ENCODE results near the gene TLN1.

The TLN1 gene

DNA sequence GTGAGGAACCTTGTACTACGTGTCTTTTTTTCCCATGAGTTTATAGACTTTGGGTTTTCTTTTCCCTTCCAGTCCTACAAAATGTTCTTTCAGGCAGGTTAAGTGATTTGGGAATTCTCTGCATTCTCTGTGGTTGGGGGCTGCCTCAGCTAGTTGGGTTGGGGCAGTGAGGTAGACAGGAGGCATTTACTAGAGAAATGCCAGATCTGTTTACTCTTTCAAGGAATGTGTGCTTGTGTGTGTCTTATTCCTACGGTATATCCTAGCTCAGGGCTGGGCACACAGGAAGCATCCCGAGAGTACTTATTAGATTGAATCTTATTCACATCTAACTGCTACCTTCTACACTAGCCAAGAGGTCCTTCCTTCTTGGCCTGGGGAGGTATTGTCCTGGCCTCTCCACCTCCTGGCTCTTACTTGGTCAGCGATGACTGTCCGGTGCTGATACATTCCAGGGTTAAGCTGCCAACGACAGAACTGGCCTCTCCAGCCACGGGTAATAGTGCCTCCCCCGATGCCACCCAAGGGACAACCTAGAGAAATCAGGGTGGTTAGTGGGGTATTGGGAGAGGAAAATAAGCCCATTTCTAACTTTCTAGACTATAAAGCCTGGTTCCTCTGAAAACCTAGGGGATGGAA is 12.0 kb upstream of the TLN1 start:
- no peak for TF ChIP-seq CTCF (conservative IDR thresholded peaks at IDR 0.05; ENCODE audit: low read depth)
- CTCF ChIA-PET = interaction anchor here (0.5 to 1.6 kb wide), 6 partner anchors 8 to 821 kb away, joined by 3 to 7 read pairs (median 4); no protein-coding TSS in a partner anchor
- no peak for DNase-seq (ENCODE audit: low spot score)
- POLR2A ChIA-PET (ENCODE audit: low non-redundant PET) = no interaction called here
- H3K27ac ChIP-seq = no peak overlapping the region

GRCh38 chr9:35743452-35743851 is 11.5 kb upstream of the TLN1 start:
- ChIA-PET POLR2A (ENCODE audit: low non-redundant PET) (no interaction called here), CTCF (interaction anchor here (0.5 to 1.4 kb wide), 3 partner anchors 8 to 14 kb away, joined by 3 to 6 read pairs (median 4); no protein-coding TSS in a partner anchor)
- DNase-seq (ENCODE audit: low spot score) = no peak
- TF ChIP-seq CTCF (conservative IDR thresholded peaks at IDR 0.05; ENCODE audit: low read depth) = no peak
- no peak overlapping the region for H3K27ac ChIP-seq

DNA sequence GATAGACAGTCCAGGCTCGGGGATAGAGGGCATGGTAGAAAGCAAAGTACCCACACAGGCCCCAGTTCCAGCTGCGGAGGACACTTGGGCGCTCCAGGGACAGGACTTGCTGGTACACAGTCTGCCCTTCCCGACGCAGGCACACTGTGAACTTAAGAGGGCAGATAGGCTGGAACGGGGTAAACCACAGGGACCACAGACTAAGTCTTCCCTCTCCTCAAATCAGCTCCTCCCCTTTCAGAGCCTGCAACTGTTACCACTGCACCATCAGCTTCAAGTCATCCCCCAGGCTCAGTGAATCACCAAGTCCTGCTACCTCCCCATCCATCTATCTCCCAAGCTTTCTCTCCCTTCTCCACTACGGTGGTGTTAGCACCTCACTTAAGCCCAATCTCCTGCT is 9.7 kb upstream of the TLN1 start:
- TF ChIP-seq CTCF (conservative IDR thresholded peaks at IDR 0.05; ENCODE audit: low read depth) = no peak
- H3K27ac ChIP-seq = peak overlapping the region; percentile 5; the same call in 1 of the 2 replicates
- ChIA-PET POLR2A (ENCODE audit: low non-redundant PET) (no interaction called here), CTCF (interaction anchor here (1.8 kb wide), 1 partner anchor 15 kb away, joined by 6 read pairs; no protein-coding TSS in a partner anchor)
- DNase-seq (ENCODE audit: low spot score) = no peak

GRCh38 chr9:35740243-35740642 is 8.2 kb upstream of the TLN1 start:
- POLR2A ChIA-PET (ENCODE audit: low non-redundant PET) = no interaction called here
- peak overlapping the region; percentile 63 for H3K27ac ChIP-seq
- no peak for DNase-seq (ENCODE audit: low spot score)
- CTCF ChIA-PET = no interaction called here
- no peak for TF ChIP-seq CTCF (conservative IDR thresholded peaks at IDR 0.05; ENCODE audit: low read depth)

DNA sequence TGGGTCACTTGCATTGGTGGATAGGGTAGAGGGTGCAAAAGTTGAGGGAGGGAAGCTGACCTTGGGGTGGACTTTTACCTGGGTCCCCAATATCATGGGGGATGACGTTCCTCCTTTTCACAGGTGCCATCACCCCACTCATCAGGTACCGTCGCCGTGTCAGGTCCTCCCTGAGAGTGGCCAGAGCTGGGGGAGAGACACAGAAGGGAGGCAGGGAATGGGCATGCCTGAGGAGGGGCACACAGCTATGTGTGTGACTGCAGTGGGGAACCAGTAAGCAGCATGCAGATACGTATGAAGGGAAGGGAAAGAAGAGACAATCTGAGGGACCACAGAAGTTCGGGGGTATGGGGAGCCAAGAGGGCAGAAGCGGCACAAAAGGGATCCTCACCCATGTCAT is 6.9 kb upstream of the TLN1 start:
- no peak for TF ChIP-seq CTCF (conservative IDR thresholded peaks at IDR 0.05; ENCODE audit: low read depth)
- CTCF ChIA-PET = interaction anchor here (1.1 kb wide), 1 partner anchor 22 kb away, joined by 3 read pairs; no protein-coding TSS in a partner anchor

GRCh38 chr9:35738186-35738585 is 6.2 kb upstream of the TLN1 start:
- H3K27ac ChIP-seq = peak overlapping the region; percentile 63
- ChIA-PET POLR2A (ENCODE audit: low non-redundant PET) (no interaction called here), CTCF (interaction anchor here (0.6 to 1.1 kb wide), 3 partner anchors 10 to 22 kb away, joined by 3 to 9 read pairs (median 4); no protein-coding TSS in a partner anchor)
- DNase-seq (ENCODE audit: low spot score) = no peak
- no peak for TF ChIP-seq CTCF (conservative IDR thresholded peaks at IDR 0.05; ENCODE audit: low read depth)

More for the DNA sequence above, 6.9 kb upstream of the TLN1 start:
- H3K27ac ChIP-seq = peak overlapping the region; percentile 63
- DNase-seq (ENCODE audit: low spot score) = no peak
- POLR2A ChIA-PET (ENCODE audit: low non-redundant PET) = no interaction called here

Data from RWPE1 (cell line).